Embryonic facial prominence (tissue), 1 donor: ENCODE results near the gene GP5.

Experiments
- DNase-seq: peaks from one replicate; pipeline ENCODE4 v3.0.0-alpha.2; 2016; ENCODE audit errors: extremely low spot score

Gene GP5

DNA sequence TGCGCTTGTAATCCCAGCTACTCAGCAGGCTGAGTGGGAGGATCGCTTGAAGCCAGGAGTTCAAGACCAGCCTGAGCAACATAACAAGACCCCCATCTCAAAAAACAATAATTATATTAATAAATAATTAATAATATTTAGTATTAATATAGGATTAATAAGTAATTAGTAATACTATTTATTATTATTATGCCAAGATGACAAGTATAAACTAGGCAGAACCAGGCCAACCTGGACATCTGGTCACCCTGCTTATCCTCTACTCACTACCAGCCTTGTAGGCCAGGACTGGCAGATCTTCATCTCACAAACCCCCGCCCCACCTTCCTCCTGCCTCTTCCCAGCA, 48.4 kb downstream of the GP5 start:
- DNase-seq: no peak

DNA sequence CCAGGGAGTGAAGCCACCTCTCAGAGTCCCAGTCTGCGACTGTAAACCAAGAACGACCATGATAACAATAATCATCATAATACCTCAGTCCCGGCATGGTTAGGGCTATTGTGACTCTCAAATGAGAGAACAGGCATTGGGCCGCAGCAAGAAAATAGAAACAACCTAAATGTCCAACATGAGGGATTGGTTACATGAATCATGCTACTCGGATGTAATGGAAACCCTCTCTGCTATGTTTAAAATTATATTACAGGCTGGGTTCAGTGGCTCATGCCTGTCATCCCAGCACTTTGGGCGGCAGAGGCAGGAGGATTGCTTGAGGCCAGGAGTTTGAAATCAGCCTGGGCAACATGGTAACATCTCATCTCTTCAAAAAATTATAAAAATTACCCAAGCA, 50.7 kb downstream of the GP5 start:
- no peak for DNase-seq

DNA sequence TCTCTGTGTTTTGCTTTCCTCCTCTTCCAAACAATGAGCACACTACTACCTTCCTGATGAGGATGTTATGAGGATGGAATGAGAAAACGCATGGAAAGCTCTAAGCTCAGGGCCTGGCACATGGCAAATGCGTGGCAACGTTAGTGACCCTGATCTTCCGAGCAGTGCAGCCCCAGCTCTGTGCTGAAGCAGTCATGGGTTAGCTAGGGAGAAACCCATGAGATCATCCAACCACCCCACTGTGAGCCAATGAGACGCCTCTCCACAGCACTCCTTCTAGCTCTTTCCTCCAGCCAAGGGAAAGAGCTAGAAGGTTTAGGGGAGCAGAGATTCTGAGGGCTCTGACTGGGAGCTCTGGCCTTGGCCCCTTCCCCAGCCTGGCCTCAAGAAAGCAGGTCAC, 52.4 kb downstream of the GP5 start:
- DNase-seq: no peak

DNA sequence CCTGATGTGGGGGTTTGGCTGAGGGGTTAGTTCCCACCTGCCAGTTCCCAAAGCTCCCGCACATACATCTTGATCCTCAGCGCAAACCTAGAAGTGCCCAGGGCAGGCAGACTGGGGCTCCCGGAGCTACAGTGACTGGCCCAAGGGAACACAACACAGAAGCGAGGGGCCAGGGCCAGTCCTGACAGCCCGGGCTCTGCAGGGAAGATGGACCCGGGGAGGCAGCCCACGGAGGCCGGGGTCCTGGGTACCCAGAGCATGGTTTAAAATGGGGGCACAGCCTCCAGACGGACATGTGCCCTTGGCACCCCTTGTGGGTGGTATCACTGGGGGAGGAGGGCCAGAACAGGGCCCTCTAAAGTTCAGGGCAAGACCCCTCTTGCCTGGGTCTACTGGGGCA, 53.0 kb downstream of the GP5 start:
- DNase-seq: no peak
